ENCODE data around the gene EHD4. TPM values are rescaled to one million over a fixed set of nuclear protein-coding genes. Genes with fewer than 3 reads are reported as not detected.

Gene EHD4
- total RNA-seq, 3 donors from 2014 or later, result 25.7 to 33.8 (median 27.6) TPM

DNA sequence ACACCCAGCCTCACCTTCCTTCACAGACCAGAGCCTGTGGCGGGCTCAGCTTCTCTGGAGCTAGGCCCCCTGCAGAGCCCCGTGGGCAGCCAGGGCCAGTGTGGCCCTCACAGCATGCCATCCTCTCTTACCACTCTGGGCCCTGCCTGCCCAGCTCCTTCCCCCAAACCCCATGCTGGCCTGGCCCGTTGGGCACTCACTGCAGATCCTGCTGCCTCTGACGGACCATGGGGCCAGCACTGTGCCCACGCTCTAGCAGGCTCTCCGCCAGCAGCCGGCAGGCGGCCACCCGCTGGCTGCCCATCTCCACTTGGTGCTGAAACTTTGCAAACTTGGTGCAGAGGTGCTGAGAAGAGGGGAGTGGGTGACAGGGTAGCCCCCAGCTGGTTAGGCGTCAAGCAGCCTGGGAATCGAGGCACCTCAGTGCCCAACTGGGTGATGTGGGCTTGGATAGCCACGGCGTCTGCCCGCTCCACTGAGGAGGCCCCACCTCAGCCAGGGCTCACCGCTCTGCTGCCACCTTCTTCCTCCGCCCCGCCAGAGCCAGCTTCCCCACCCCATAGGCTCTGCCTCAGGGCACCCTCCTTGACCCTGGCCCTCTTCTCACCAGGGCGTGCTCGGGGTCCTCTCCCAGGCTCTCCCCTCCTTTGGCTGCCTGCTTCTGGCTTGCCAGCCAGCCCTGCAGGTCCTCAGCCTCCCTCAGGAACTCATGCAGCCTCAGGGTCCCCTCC is 101.0 kb downstream of the EHD4 start:
- ATAC-seq (peak; percentile 1 to 12), DNase-seq (no peak)
- H3K4me1 Mint-ChIP-seq (ENCODE audit: low read depth), result peaks cover 6% of the 10 kb centered on the region
- no peak overlapping the region for H3K4me3 Mint-ChIP-seq
- H3K9me3 Mint-ChIP-seq, result no peaks in the 10 kb centered on the region
- H3K27me3 Mint-ChIP-seq (ENCODE audit: low read depth), result no peaks in the 10 kb centered on the region
- no peaks in the 10 kb centered on the region for H3K36me3 Mint-ChIP-seq (ENCODE audit: insufficient read depth)

- DNase-seq, result peak; percentile 54
- no peak overlapping the region for H3K4me3 Mint-ChIP-seq
These were observed 101.7 kb downstream of the EHD4 start for GRCh38 chr15:41870689-41871081.

DNA sequence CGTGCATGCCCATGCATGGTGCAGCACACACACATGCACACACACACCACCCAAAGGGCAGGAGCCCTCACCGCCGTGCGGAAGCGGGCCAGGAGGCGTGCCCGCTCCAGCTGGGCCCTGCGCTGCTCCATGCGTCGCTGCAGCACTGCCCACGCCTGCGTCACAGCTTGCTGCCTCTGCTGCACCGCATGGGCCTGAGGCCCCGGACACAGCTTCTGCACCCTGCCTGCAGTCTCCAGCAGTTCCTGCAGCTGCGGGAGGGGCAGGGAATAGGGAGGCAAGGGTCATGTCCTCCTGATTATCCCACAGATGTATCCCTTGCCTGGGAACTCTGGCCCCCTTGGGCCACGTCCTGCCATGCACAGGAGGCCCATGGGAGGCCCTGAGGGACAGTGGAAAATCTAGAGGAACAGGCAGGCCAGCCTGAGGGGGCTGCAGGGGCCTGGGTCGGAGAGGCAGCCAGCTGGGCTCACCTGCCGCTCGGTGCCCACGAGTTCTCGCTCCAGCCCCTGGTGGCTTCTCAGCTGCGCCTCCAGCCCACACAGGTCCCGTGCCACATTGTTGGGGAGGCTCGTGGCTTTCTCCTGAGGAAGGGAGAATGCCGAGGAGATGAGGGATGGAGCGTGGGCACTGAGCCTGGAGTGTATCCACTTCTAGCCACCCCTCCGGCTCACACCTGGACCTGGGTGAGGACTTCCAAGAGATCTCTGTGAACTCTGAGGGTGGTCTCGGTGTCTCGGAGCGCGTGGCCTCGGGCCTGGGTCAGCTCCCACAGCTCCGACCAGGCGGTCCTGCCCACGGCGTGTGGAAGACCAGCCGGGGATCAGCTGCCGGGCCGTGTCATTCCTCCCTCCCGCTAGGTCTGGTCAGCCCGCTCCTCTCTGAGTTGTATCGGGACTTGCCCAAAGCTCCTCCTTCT is 102.3 kb downstream of the EHD4 start:
- DNase-seq, result no peak
- no peak overlapping the region for H3K4me3 Mint-ChIP-seq
- H3K4me1 Mint-ChIP-seq (ENCODE audit: low read depth), result peaks cover 6% of the 10 kb centered on the region
- H3K27me3 Mint-ChIP-seq (ENCODE audit: low read depth), result no peaks in the 10 kb centered on the region
- ATAC-seq, result no peak
- H3K36me3 Mint-ChIP-seq (ENCODE audit: insufficient read depth), result no peaks in the 10 kb centered on the region
- H3K9me3 Mint-ChIP-seq, result no peaks in the 10 kb centered on the region

More at GRCh38 chr15:41870689-41871081, 101.7 kb downstream of the EHD4 start:
- ATAC-seq, result peak; percentile 97 to 98
- H3K4me1 Mint-ChIP-seq (ENCODE audit: low read depth), result peaks cover 6% of the 10 kb centered on the region
- no peaks in the 10 kb centered on the region for H3K36me3 Mint-ChIP-seq (ENCODE audit: insufficient read depth)
- no peaks in the 10 kb centered on the region for H3K9me3 Mint-ChIP-seq
- H3K27me3 Mint-ChIP-seq (ENCODE audit: low read depth), result no peaks in the 10 kb centered on the region

- no peak overlapping the region for H3K4me3 Mint-ChIP-seq
- DNase-seq (no peak), ATAC-seq (no peak)
- H3K27me3 Mint-ChIP-seq (ENCODE audit: low read depth), result no peaks in the 10 kb centered on the region
- no peaks in the 10 kb centered on the region for H3K36me3 Mint-ChIP-seq (ENCODE audit: insufficient read depth)
- no peaks in the 10 kb centered on the region for H3K9me3 Mint-ChIP-seq
- H3K4me1 Mint-ChIP-seq (ENCODE audit: low read depth), result peaks cover 6% of the 10 kb centered on the region
These were observed 104.0 kb downstream of the EHD4 start for GRCh38 chr15:41868321-41868720.

DNA sequence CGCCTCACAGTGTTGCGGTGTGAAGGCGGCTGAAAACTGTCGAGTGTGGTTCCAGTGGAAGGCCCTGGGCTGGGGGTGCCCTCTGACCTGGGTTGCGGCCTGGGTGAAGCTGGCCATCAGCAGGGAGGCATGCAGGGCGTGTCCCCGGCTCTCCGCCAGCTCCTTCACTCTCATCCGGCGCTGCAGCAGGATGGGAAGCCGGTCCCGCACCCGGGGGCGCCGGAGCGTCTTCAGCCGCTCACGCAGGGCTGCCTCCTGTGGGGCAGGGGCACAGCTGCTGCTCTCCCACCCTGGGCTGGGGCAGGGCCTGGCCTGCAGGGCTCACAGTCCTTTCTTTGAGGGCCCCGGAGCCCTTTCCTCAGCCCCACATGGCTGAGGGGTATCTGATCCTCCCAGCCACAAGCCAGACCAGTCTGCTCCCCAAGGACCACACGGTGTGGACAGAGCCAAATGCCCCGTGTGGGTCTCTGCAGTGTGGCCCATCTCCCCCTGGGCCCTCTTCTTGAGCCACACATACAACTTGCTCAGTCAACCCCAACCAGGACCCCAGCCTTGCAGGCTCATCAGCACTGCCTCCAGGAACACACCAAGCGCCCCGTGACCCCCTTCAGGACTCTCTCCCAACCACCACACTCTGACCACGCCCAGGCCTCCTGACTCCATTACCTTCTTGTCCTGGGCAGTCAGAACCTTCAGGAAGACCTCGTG is 105.3 kb downstream of the EHD4 start:
- Mint-ChIP-seq H3K27me3 (ENCODE audit: low read depth) (no peaks in the 10 kb centered on the region), H3K4me3 (no peak overlapping the region), H3K9me3 (no peaks in the 10 kb centered on the region), H3K36me3 (ENCODE audit: insufficient read depth) (no peaks in the 10 kb centered on the region), H3K4me1 (ENCODE audit: low read depth) (peaks cover 9% of the 10 kb centered on the region)
- DNase-seq, result no peak
- ATAC-seq, result no peak

DNA sequence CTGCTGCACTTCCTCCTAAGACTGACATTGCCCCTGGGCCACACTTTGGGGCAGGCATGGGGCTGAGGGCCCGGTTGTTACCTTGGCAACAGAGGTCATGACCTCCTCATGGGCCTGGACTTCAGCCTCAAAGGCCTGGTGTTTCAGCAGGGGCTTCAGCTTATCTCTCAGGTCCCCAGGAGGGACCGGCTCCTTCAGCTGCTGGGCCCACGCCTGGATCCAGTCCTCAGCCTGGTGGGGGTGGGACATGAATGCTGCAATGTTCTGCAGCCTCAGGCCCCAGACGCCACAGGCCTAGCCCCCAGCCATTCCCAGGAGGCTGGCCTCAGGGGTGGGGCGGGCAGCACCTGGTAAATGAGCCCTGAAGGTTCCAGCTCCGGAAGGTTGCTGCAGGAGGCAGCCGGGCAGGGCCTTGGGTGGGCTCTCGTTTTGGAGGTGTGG is 106.1 kb downstream of the EHD4 start:
- H3K4me3 Mint-ChIP-seq, result no peak overlapping the region
- H3K4me1 Mint-ChIP-seq (ENCODE audit: low read depth), result peaks cover 9% of the 10 kb centered on the region
- DNase-seq (no peak), ATAC-seq (no peak)
- no peaks in the 10 kb centered on the region for H3K27me3 Mint-ChIP-seq (ENCODE audit: low read depth)
- no peaks in the 10 kb centered on the region for H3K36me3 Mint-ChIP-seq (ENCODE audit: insufficient read depth)
- H3K9me3 Mint-ChIP-seq, result no peaks in the 10 kb centered on the region

GRCh38 chr15:41865490-41866055 is 106.8 kb downstream of the EHD4 start:
- DNase-seq (no peak), ATAC-seq (no peak)
- H3K4me1 Mint-ChIP-seq (ENCODE audit: low read depth), result peaks cover 5% of the 10 kb centered on the region
- no peaks in the 10 kb centered on the region for H3K36me3 Mint-ChIP-seq (ENCODE audit: insufficient read depth)
- no peaks in the 10 kb centered on the region for H3K27me3 Mint-ChIP-seq (ENCODE audit: low read depth)
- H3K4me3 Mint-ChIP-seq, result no peak overlapping the region
- H3K9me3 Mint-ChIP-seq, result no peaks in the 10 kb centered on the region

GRCh38 chr15:41862515-41863116 is 109.7 kb downstream of the EHD4 start:
- Mint-ChIP-seq H3K36me3 (ENCODE audit: insufficient read depth) (no peaks in the 10 kb centered on the region), H3K9me3 (no peaks in the 10 kb centered on the region), H3K27me3 (ENCODE audit: low read depth) (no peaks in the 10 kb centered on the region), H3K4me3 (no peak overlapping the region), H3K4me1 (ENCODE audit: low read depth) (peaks cover 8% of the 10 kb centered on the region)
- ATAC-seq (no peak), DNase-seq (no peak)

DNA sequence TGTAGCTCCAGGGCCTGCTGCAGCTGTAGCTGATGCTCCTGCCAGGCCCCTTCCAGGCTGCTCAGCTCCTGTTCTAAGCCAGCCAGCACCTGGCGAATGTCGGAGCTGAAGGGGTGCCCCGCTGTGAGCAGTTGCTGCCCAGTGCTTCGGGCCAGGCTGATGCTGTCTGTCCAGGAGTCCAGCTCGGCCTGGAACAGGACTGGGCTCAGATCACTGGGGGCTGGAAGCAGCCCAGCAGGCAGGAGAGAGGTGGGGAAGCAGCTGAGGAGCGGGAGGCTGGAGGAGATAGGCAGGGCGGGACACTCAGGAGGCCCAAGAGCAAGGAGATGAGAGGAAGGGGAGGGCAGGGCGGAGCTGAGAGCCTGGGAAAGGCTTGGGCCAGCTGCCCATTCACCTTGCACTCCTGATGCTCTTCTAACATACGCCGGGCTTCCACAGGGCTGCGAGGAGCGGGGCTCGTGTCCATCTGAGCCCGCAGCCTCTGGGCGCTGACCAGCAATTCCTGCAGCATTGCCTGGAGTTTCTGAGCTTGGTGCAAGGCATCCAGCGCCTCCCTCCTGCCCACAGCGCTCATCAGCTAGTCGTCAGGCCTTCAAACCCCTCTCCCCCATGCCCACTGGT is 110.5 kb downstream of the EHD4 start:
- Mint-ChIP-seq H3K27me3 (ENCODE audit: low read depth) (no peaks in the 10 kb centered on the region), H3K9me3 (no peaks in the 10 kb centered on the region), H3K4me3 (no peak overlapping the region), H3K4me1 (ENCODE audit: low read depth) (peaks cover 8% of the 10 kb centered on the region), H3K36me3 (ENCODE audit: insufficient read depth) (no peaks in the 10 kb centered on the region)
- ATAC-seq, result no peak
- no peak for DNase-seq

- peak in 1 of 2 donors; percentile 10 for ATAC-seq
- Mint-ChIP-seq H3K4me1 (ENCODE audit: low read depth) (peaks cover 8% of the 10 kb centered on the region), H3K27me3 (ENCODE audit: low read depth) (no peaks in the 10 kb centered on the region), H3K4me3 (no peak overlapping the region), H3K36me3 (ENCODE audit: insufficient read depth) (no peaks in the 10 kb centered on the region), H3K9me3 (no peaks in the 10 kb centered on the region)
- DNase-seq, result no peak
These were observed 112.1 kb downstream of the EHD4 start for GRCh38 chr15:41860049-41860828.

GRCh38 chr15:41858756-41859155 is 113.6 kb downstream of the EHD4 start:
- DNase-seq (no peak), ATAC-seq (no peak)
- Mint-ChIP-seq H3K36me3 (ENCODE audit: insufficient read depth) (no peaks in the 10 kb centered on the region), H3K9me3 (no peaks in the 10 kb centered on the region), H3K4me3 (no peak overlapping the region), H3K4me1 (ENCODE audit: low read depth) (peaks cover 8% of the 10 kb centered on the region), H3K27me3 (ENCODE audit: low read depth) (no peaks in the 10 kb centered on the region)

GRCh38 chr15:41857316-41857715 is 115.0 kb downstream of the EHD4 start:
- Mint-ChIP-seq H3K4me1 (ENCODE audit: low read depth) (peaks cover 5% of the 10 kb centered on the region), H3K36me3 (ENCODE audit: insufficient read depth) (no peaks in the 10 kb centered on the region), H3K4me3 (no peak overlapping the region), H3K9me3 (no peaks in the 10 kb centered on the region), H3K27me3 (ENCODE audit: low read depth) (no peaks in the 10 kb centered on the region)
- DNase-seq, result no peak
- no peak for ATAC-seq

- DNase-seq (no peak), ATAC-seq (no peak)
- Mint-ChIP-seq H3K4me1 (ENCODE audit: low read depth) (peaks cover 5% of the 10 kb centered on the region), H3K27me3 (ENCODE audit: low read depth) (no peaks in the 10 kb centered on the region), H3K9me3 (no peaks in the 10 kb centered on the region), H3K36me3 (ENCODE audit: insufficient read depth) (no peaks in the 10 kb centered on the region), H3K4me3 (no peak overlapping the region)
These were observed 115.6 kb downstream of the EHD4 start for GRCh38 chr15:41856716-41857115.
